ENCODE results near the gene DHCR24. TPM values are rescaled to one million over a fixed set of nuclear protein-coding genes. Genes with fewer than 3 reads are reported as not detected.

The DHCR24 gene
- total RNA-seq, 2 experiments from 2014 or later = 56.3 to 64.8 TPM

- H3K9me3 Mint-ChIP-seq = no peaks in the 10 kb centered on the region
- DNase-seq = no peak
- intact Hi-C loops (cut with micrococcal nuclease) = no loop called here
- CTCF ChIA-PET = interaction anchor here (1.0 to 2.4 kb wide), 5 partner anchors 20 to 137 kb away, joined by 3 to 15 read pairs (median 4); no protein-coding TSS in a partner anchor
- H3K27ac Mint-ChIP-seq = no peak overlapping the region
- peaks cover 13% of the 10 kb centered on the region for H3K4me1 Mint-ChIP-seq (ENCODE audit: low read depth)
- H3K27me3 Mint-ChIP-seq (ENCODE audit: low read depth) = no peaks in the 10 kb centered on the region
- no peaks in the 10 kb centered on the region for H3K36me3 Mint-ChIP-seq (ENCODE audit: low read depth)
- H3K4me3 Mint-ChIP-seq = no peak overlapping the region
Observed at GRCh38 chr1:54808443-54809207, 78.4 kb downstream of the DHCR24 start.

- Mint-ChIP-seq H3K27me3 (ENCODE audit: low read depth) (no peaks in the 10 kb centered on the region), H3K4me3 (no peak overlapping the region), H3K4me1 (ENCODE audit: low read depth) (peaks cover 15% of the 10 kb centered on the region), H3K27ac (no peak overlapping the region), H3K36me3 (ENCODE audit: low read depth) (no peaks in the 10 kb centered on the region), H3K9me3 (no peaks in the 10 kb centered on the region)
- no peak for DNase-seq
- CTCF ChIA-PET = interaction anchor here (1.7 kb wide), 1 partner anchor 16 kb away, joined by 6 read pairs; no protein-coding TSS in a partner anchor
- intact Hi-C loops (cut with micrococcal nuclease) = no loop called here
Observed at GRCh38 chr1:54807756-54808155, 79.2 kb downstream of the DHCR24 start.

DNA sequence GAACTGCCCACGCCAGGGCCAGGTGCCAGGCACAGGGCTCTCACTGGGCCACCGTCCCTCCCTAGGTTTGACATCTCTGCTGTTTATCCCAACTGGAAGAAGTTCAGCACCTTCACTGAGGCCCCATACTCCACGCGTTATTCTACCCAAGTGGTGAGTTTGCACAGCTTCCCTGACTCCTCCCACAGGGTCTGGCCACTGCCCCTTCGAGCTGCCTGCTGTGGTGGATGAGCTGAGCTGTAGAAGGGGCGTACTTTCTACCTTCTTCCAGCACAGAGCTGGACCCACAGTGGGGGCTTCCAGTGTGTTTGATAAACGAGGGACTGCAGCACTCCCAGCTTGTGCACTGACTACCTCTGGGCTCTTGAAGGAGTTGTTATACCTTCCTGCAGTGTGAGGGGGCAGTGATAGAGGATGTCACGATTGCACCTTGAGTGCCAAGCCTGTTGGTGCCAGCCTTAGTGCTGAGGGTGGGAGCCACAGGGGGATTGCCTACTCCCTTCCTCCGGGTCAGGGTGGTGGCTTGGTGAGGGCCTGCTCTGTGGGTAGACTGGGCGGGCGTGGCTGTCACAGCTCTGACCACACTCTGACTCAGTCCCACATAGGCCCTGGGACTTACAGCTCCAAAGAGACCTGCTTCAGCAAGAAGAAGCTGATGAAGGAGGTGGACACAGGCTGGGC lies 79.9 kb downstream of the DHCR24 start:
- Mint-ChIP-seq H3K4me3 (no peak overlapping the region), H3K36me3 (ENCODE audit: low read depth) (no peaks in the 10 kb centered on the region), H3K27me3 (ENCODE audit: low read depth) (no peaks in the 10 kb centered on the region), H3K4me1 (ENCODE audit: low read depth) (peaks cover 15% of the 10 kb centered on the region), H3K9me3 (no peaks in the 10 kb centered on the region), H3K27ac (no peak overlapping the region)
- intact Hi-C loops (cut with micrococcal nuclease) = no loop called here
- DNase-seq = no peak
- CTCF ChIA-PET = interaction anchor here (1.1 to 1.7 kb wide), 3 partner anchors 15 to 189 kb away, joined by 3 to 6 read pairs (median 3); no protein-coding TSS in a partner anchor

DNA sequence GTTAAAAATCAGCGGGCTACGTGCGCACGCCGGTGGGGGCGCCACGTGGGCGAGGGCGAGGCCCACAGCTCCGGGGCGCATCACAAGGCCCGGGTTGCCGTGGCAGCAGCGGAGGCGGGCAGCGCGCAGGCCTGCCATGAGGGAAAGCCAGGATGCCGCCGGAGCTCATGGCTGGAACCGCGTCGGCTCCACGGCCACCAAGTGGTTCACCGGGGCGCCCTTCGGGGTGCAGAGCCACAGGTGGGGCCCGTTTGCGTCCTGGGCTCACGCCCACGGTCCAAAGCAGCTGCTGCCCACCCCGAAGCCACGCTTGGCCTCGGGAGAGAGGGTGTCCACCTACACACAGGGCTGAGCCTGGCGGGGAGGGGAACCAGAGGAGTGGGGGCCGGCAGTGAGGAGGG lies 81.0 kb downstream of the DHCR24 start:
- H3K36me3 Mint-ChIP-seq (ENCODE audit: low read depth) = no peaks in the 10 kb centered on the region
- no peaks in the 10 kb centered on the region for H3K27me3 Mint-ChIP-seq (ENCODE audit: low read depth)
- peaks cover 21% of the 10 kb centered on the region for H3K4me1 Mint-ChIP-seq (ENCODE audit: low read depth)
- H3K27ac Mint-ChIP-seq = no peak overlapping the region
- H3K9me3 Mint-ChIP-seq = no peaks in the 10 kb centered on the region
- intact Hi-C loops (cut with micrococcal nuclease) = no loop called here
- CTCF ChIA-PET = interaction anchor here (1.6 kb wide), 1 partner anchor 190 kb away, joined by 3 read pairs; no protein-coding TSS in a partner anchor
- DNase-seq = no peak
- H3K4me3 Mint-ChIP-seq = no peak overlapping the region

- Mint-ChIP-seq H3K4me3 (no peak overlapping the region), H3K36me3 (ENCODE audit: low read depth) (no peaks in the 10 kb centered on the region), H3K27me3 (ENCODE audit: low read depth) (no peaks in the 10 kb centered on the region), H3K4me1 (ENCODE audit: low read depth) (peaks cover 21% of the 10 kb centered on the region), H3K9me3 (no peaks in the 10 kb centered on the region), H3K27ac (no peak overlapping the region)
- CTCF ChIA-PET = interaction anchor here (1.6 kb wide), 1 partner anchor 191 kb away, joined by 3 read pairs; no protein-coding TSS in a partner anchor
- intact Hi-C loops (cut with micrococcal nuclease) = no loop called here
- DNase-seq = no peak
Observed at GRCh38 chr1:54805466-54805865, 81.5 kb downstream of the DHCR24 start.

GRCh38 chr1:54804471-54805132 lies 82.4 kb downstream of the DHCR24 start:
- Mint-ChIP-seq H3K4me1 (ENCODE audit: low read depth) (peaks cover 28% of the 10 kb centered on the region), H3K9me3 (no peaks in the 10 kb centered on the region), H3K27ac (no peak overlapping the region), H3K27me3 (ENCODE audit: low read depth) (no peaks in the 10 kb centered on the region), H3K4me3 (no peak overlapping the region), H3K36me3 (ENCODE audit: low read depth) (no peaks in the 10 kb centered on the region)
- intact Hi-C loops (cut with micrococcal nuclease) = loop anchor here (5.0 kb wide), 3 partner anchors 83 to 857 kb away; partner anchors contain the start of genes BSND, DHCR24, IFT25 and LRRC42
- peak; percentile 54 for DNase-seq
- CTCF ChIA-PET = interaction anchor here (1.6 to 6.8 kb wide), 3 partner anchors 9 to 133 kb away, joined by 3 to 45 read pairs (median 8); no protein-coding TSS in a partner anchor

DNA sequence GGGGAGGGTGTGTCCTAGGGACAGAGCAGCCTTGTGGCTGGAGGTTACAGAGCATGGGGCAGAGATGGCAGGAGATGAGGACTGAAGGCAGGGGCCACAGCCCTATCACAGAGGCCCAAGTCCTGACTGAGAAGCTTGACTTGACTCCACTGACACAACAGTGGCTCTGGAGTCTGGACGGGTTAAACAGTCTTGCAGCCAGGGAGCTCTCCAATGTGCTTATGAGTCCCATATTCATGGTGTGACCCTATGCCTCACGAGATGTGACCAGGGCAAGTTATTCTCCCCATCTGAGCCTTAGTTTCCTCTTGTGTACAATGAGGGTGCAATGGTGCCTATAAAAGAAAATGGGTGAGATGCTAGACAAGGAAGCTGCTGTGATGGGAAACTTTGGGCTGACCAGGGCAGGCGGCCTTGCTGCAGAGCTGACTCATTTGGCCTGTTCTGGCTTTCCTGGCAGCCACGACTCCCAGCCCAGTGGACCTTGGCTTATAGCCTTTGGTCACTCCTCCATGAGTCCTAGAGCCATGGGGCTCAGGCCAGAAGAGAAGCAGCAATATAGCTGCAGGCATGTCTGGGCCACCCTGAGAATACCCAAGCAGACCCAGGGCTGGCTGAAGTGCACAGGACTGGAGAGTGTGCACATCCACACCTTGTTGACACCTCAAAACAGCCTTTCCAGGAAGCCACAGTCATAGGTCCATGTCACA lies 83.1 kb downstream of the DHCR24 start:
- intact Hi-C loops (cut with micrococcal nuclease) = loop anchor here (5.0 kb wide), 3 partner anchors 83 to 857 kb away; partner anchors contain the start of genes BSND, DHCR24, IFT25 and LRRC42
- Mint-ChIP-seq H3K36me3 (ENCODE audit: low read depth) (no peaks in the 10 kb centered on the region), H3K4me3 (no peak overlapping the region), H3K27ac (peak overlapping the region; percentile 18), H3K4me1 (ENCODE audit: low read depth) (peaks cover 34% of the 10 kb centered on the region), H3K27me3 (ENCODE audit: low read depth) (no peaks in the 10 kb centered on the region), H3K9me3 (no peaks in the 10 kb centered on the region)
- CTCF ChIA-PET = interaction anchor here (1.6 to 6.8 kb wide), 3 partner anchors 8 to 132 kb away, joined by 3 to 45 read pairs (median 8); no protein-coding TSS in a partner anchor
- peak; percentile 25 for DNase-seq

DNA sequence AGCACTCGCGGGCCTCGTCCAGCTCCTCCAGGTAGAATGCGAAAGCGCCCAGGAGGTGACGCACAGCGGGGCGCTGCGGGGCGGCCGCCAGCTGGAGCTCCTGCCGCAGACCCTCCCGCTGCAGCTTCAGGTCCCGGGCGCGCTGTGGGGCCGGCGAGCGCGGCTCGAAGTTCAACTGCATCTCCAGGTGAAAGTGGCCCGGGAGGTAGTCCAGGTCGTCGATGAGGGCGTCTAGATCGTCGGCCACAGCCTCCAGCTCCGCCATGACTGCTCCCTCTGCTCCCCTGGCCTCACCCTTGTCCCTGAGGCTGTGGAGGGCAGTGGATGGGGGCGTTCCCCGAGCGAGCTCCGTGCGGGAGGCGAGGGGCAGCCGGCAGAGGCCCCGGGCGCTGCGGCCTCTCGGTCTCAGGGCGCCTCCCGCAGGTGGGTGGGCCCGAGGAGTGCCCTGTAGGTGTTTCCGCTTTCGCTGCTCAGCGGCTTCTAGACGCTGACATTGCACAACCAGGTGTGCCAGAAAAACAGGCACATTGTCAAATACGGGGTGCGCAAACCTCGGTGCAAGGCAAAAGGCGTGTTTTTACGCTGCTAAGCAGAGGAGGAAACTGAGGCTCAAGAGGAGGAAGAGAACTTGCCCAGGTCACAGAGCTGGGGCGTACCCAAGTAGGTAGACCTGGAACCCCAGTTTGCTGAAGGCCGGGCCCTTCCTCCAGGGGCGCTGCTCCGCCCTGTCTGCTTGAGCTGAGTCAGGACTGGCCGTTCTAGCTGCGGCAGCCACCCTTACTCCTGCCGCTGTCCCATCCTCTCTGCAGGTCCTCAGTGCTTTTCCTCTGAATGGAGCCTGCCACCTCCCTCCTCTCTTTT lies 85.9 kb downstream of the DHCR24 start, which contains the start of gene TTC22:
TTC22 (minus strand) TSS at position 425 of the 861 bp plus-strand sequence; CDS start at position 265, 160 bp downstream.
- Mint-ChIP-seq H3K36me3 (ENCODE audit: low read depth) (peaks cover 2% of the 10 kb centered on the region), H3K27ac (peak within 1 kb of the TSS; percentile 91), H3K4me1 (ENCODE audit: low read depth) (peaks cover 55% of the 10 kb centered on the region), H3K27me3 (ENCODE audit: low read depth) (no peaks in the 10 kb centered on the region), H3K4me3 (peak within 1 kb of the TSS; percentile 90), H3K9me3 (no peaks in the 10 kb centered on the region)
- CTCF ChIA-PET = interaction anchor here (0.5 to 6.8 kb wide), 29 partner anchors 9 to 941 kb away, joined by 3 to 45 read pairs (median 3); no protein-coding TSS in a partner anchor
- intact Hi-C loops (cut with micrococcal nuclease) = loop anchor here (2.0 to 5.0 kb wide), 4 partner anchors 86 to 854 kb away; partner anchors contain the start of genes BSND, DHCR24, IFT25 and LRRC42
- peak; percentile 86 for DNase-seq

- Mint-ChIP-seq H3K9me3 (no peaks in the 10 kb centered on the region), H3K4me3 (peak overlapping the region; percentile 90), H3K4me1 (ENCODE audit: low read depth) (peaks cover 59% of the 10 kb centered on the region), H3K27me3 (ENCODE audit: low read depth) (no peaks in the 10 kb centered on the region), H3K27ac (peak overlapping the region; percentile 91), H3K36me3 (ENCODE audit: low read depth) (peaks cover 2% of the 10 kb centered on the region)
- CTCF ChIA-PET = interaction anchor here (0.6 to 6.8 kb wide), 21 partner anchors 10 to 940 kb away, joined by 3 to 45 read pairs (median 3); no protein-coding TSS in a partner anchor
- intact Hi-C loops (cut with micrococcal nuclease) = loop anchor here (2.0 to 5.0 kb wide), 4 partner anchors 87 to 853 kb away; partner anchors contain the start of genes BSND, DHCR24, IFT25 and LRRC42
- no peak for DNase-seq
Observed at GRCh38 chr1:54800041-54800898, 86.7 kb downstream of the DHCR24 start.
